NCI-H2171 treated with DMSO at 0.1 percent for 48 hours (cell line): ENCODE measurements around the gene EHHADH.
A peak's percentile ranks its signal among the peaks of the same experiment; 100 is the strongest.

Experiments
- DNase-seq: peaks from one replicate; lab custom pipeline; 2025; lab: John Stamatoyannopoulos, UW

The EHHADH gene

DNA sequence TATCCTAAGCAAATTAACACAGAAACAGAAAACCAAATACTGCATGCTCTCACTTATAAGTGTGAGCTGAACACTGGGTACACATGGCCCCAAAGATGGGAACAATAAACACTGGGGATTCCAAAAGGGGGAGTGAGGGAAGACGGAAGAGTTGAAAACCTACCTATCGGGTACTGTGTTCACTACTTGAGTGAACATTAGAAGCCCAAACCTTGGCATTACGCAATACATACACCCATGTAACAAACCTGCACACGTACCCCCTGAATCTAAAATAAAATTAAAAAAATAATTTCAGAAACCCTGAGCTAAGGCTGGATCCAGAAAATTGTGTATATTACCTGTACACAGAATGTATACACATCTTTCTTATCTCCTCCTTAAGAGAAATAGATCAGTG lies 58.2 kb downstream of the EHHADH start:
- no peak for DNase-seq

DNA sequence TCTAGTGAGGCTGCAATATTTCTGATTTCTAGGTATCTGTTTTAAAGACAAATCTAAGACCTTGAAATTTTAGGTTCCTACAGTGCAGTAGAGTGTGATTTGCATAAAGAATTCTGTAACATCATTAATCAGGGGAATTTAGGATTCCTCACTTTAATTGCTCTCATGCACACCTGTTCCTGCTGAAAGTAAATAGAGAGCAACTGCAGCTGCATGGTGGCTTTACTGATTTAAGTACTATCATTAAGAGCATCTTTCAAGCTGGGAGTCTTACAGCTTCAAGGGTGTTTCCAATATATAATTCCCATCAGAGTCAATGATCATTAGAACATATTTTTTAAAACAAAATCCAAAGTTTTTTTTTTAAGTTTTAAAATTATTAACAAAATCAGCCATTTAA lies 65.0 kb downstream of the EHHADH start:
- peak; percentile 14 for DNase-seq

DNA sequence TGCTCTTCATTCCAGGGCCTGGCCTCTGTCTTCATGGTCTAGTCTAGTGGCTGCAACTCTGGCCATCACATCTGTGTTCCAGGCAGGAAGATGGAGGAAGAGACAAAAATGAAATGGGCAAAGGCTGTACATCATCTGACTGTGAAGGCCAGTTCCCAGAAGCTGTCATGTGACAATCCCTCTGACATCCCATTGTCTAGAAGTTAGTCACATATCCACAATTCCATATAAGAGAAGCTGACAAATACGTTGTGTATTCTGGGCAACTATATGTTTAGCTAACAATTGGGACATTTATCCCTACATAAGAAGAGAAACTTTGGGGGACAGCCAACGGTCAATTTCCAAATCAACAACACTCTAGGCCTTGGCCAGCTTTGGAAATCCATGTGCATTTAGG lies 66.5 kb downstream of the EHHADH start:
- DNase-seq = no peak

DNA sequence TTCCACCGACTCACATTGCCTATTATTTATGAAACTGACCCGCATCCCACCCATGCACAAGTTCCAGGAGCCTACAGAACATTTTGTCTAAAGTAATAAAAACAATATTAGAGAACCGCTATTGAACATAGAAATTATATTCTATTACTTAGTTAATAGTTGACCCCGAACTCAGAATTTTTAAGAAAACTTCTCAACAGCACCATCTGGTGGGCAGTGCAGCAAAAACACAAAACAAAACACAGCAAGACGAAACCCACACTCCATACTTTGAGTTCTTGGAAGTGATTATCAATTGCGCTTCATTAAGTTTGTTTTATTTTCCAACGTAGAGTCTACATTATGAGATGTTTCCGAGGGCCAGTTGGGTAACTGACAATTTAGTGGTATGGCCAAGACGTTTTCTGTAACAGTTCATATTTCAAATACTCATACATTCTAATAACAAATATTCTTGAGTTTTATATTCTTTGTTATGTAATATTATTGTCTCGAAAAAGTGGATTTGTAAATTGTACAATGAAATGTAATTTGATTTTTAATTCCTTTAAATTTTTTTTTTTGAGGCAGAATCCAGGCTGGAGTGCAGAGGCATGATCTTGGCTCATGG lies 77.0 kb downstream of the EHHADH start:
- DNase-seq = peak; percentile 69

DNA sequence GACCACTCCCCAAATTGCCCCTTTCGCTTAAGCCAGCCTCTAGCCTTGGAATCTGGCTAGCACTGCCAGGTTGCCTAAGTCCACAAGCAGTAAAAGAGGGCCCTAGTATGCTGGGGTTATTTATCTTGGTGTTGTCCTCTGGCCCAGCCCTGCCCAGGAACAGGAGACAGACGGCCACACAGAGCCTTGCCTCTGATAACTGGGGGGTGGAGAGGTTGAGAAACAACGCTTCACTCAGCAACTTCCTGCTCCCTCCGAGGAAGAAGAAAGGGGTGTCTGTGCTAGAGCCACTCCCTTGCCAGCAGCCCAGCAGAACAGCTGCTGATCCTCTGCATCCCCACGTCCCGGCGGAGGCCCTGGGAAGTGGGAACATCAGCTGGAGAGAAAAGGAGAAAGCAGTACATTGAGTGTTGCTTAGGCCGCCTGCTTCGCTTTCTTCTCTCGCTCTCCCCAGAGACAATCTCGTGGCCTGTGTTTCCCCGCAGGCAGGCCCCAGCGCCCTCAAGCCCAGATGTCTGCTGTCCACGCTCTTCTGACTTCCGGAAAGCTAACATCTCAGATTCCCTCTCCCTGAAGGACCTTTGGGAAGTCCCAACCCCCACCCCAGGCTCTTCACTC lies 78.4 kb downstream of the EHHADH start:
- DNase-seq = peak; percentile 85

DNA sequence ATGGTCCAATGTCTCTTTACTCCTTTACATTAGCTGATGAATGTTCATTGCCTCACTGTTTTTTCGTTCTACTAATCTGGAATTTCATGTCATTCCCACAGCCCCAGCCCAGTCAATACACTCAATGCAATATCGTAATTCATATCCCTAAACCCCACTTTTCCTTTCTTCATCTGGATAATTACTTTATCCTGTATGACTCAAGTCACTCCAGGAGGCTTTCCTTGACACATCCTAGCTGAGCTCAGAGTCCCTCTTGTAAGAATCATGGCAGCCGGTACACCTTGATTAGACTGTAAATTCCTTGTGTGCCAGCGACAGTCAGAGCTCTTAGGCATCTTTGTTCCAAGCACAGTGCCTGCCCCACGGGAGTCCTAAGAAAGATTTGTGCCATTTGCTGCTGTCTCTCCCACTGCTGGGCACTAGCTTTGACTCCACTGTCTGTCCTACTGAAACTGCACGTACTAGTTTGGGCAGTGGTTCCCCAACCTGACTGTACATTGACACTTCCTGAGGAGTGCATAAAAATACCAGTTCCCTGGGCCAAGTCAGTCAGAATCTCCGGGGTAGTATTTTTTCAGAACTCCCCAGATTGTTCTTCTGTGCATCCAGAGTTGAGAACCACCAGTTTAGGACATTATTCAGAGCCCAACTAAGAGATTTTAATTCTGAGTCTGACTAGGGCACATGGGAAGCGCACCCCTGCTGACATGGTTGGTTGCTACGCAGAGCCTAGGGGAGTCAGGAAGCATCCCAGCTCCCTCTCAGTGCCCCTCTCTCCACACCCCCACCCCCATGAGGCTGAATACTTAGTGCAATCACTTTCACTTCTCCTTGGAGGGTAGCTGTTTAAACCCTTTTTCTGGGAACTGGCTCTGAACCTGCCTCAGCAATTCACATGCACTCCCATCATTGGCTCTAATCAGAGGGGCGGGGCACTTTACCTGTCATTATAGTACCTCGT lies 81.5 kb downstream of the EHHADH start:
- DNase-seq = no peak

DNA sequence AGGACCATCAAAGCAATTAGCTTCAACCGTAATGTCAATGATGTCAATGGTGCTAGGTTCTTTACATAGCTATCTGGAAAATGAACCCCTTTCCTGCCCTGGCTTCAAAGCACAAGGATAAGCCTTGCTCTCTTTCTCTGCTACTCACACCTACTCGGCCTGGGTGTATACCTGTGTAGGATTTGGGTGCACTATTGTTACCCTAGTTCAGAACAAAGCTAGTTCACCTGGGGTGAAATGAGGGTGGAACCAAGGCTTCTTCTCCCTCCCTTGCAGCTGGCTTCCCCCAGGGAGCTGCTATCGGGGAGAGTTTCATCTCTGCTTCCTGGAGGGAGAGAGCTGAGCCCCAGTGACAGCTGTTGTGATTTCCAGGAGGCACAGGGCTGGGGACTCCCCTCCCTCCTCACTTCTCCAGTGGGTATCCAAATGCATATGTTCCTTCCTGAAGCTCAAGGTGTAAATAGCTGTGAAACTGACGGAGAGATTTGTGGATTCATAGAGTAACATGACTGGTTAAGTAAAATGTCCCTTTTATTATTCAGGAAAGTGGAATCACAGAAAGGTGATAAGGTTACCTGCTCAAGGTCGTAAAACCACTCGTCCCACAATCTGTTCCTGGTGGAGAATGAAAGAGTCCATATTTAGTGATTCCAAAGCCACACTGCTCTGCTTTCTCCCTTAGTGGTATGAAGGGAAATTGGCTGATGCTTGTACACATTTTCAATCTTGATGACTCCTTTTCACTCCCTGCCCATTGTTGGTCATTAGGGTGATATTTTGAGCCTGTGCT lies 89.2 kb downstream of the EHHADH start:
- DNase-seq = peak; percentile 97

DNA sequence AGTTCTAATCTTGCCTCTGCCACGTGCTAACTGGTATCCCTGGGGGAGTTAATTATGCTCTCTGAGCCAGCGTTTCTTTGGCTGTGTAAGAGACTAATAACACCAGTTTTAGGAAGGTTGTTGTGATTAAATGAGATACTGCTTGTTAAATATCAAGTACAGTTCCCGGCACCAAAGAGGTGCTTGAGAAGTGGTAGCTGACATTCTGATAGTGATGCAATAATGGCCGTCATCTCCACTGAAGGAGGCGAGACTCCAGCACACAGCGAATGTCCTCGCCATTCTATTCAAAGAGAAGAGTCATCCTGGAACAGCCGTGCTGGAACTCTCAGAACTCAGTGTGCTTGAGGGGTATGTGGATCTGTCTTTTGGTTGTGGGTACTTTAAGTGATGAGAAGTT lies 91.2 kb downstream of the EHHADH start:
- no peak for DNase-seq

DNA sequence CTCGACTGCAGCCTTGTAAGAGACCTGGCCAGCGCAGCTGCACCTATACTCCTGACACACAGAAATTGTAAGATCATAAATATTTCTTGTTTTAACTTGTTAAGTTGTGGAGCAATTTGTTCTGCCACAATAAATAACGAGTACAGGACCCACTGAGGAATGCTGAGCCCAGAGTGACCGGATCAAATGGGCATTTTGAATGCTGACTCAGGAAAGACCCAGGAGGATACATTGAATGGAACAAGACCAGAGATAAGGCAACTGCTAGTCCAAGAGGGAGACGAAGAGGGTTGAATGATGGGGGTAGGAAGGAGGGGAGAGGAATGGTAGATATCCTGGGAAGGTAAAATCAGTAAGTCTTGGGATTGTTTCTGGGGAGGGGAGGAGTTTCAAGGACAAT lies 92.1 kb downstream of the EHHADH start:
- DNase-seq = no peak

DNA sequence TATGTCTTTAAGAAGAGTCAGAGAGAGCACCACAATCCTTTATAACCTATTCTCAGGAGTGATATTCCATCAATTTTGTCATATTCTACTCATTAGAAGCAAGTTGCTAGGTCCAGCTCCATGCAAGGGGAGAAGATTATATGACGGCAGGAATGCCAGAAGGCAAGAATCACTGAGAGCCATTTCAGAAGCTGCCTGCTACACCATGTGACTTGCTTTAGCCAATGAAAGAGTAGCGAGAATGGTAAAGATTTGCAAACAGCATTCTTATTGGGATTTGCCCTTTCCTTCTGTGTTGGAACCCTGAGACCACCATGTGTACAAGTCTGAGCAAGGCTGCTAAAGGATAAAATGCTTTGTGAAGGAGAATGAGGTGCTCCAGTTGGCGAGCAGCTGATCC lies 96.5 kb downstream of the EHHADH start:
- no peak for DNase-seq

DNA sequence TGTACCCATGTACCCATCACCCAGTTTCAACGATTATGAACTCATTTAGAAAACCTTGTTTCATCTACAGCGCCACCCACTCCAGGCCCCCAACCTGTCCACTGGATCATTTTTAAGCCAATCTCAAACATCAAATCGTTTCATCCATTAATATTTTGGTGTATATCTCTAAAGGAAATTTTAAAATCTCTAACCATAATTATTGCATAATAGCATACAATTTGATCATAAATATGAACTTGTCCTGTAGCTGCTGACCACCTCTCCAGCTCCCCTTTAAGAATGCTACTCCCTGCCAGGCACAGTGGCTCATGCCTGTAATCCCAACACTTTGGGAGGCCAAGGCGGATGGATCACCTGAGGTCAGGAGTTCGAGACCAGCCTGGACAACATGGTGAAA lies 98.2 kb downstream of the EHHADH start:
- no peak for DNase-seq

DNA sequence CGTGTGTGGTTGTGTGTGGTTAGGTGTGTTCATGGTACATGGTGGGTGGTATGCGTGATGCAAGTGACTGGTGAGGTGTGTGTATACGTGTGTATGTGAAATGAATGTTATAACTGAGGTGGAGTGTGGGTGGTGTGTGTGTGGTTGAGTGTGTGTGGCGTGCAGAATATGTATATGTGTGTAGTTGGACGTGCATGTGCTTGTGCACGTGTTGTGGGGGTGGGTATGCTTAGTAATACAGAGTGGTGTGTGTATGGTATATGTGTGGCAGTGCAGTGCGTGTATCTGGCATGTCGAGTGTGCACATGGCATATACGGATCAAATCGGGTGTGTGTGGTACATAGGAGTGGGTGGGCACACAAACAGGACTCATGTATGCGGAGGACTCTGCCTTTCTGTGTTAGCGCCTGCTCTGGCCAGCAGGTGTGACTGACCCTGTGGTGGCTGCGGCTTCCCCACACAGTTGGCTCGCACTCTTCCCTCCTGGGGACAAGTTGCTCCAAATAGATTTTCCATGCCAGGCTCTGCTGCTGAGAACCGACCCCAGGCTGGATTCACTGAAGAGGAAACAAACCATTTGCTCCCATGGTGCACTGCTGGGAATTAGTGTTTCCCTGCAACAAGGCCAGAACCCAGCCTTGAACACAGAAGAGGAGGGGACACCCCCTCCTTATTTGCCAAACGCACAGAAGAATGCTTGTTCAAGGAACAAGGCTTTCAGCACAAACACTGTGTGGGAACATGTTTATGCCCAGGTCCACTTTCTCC lies 99.8 kb downstream of the EHHADH start:
- peak; percentile 21 for DNase-seq

DNA sequence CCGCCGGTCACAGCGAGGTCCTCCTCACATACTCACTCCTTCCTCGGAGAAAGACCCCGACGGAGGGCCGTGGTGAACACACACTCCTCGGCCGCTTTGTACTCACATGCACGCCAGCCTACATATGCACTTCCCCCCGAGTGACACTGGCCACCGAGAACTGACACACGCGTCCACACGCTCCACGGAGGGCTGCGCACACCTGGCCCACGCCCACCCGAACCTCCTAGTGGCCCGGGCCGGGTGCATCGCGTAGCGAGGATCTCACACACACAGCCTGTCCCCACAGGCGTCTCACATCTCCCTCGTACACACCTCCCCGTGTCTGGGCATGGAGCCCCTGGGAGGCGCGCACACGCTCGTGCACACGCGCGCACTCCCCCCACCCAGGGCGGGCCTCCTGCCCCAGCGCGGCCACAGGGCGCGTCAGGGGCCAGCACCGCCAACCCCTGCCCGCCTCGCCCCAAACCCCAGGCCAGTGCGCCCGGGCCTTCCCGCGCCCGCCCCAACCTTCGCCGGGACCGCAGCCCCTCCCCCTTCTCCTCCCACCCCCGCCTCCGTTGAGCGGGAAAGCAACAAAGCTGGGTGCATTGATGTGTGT lies 100.6 kb downstream of the EHHADH start:
- DNase-seq = no peak

DNA sequence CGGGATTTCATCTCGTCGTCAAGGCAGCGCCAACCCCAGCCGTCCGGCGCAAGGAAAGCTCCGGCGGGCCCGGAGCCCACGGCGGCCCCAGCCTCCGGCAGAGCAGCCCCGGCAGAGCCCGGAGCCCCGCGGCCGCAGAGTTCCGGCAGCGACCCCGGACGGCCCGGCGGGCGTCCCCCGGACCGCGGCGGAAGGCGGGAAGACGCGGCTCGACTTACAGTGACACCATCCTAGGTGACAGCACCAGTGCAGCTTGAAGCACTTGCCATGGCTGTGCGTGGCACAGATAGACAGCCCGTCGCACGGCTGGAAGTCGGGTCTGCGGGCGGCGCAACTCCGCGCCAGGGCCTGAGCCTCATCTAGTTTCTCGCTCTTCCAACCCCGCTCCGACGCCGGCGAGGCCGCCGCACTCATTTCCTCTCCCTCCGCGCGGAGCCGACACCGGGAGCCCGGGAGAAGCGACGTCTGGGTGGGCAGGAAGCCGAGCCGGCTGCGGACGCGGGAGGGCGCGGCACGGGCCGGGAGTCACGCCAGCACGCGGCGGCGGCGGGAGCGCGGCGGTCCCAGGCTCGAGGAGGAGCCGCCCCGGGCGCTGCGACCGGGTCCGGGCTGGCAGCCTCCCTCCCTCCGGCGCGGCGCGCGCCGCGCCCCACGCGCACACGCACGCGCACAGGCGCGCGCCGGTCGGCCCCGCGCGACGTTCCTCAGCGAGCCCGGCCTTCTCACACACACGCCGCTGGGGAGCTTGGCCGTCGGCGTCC lies 101.3 kb downstream of the EHHADH start, which contains the start of gene C3orf70:
Gene C3orf70 (minus strand): TSS at position 651 of the 761 bp plus-strand sequence. CDS start 237 bp downstream, at position 414.
- DNase-seq = peak; percentile 84

DNA sequence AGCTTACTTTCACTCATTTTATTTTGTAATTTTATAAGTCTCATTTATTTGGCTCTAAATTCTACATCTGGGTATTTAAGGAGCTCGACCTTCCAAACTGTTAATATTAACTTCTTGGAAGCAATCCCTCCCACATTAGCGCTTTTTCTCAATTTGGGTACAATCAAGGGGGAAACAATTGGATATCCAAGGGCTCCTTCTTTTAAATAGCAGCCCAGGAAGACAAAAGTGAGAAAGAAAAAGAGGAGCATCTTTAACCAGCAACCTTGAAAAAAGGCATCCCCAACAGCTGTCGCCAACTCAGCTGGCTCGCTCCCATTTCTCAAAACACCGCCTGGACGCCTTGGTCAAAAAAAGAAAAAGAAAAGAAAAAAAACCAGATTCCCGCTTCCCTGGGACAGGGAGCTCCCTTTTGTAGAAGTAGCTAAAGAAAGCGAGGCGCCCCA lies 101.9 kb downstream of the EHHADH start:
- DNase-seq = peak; percentile 84

DNA sequence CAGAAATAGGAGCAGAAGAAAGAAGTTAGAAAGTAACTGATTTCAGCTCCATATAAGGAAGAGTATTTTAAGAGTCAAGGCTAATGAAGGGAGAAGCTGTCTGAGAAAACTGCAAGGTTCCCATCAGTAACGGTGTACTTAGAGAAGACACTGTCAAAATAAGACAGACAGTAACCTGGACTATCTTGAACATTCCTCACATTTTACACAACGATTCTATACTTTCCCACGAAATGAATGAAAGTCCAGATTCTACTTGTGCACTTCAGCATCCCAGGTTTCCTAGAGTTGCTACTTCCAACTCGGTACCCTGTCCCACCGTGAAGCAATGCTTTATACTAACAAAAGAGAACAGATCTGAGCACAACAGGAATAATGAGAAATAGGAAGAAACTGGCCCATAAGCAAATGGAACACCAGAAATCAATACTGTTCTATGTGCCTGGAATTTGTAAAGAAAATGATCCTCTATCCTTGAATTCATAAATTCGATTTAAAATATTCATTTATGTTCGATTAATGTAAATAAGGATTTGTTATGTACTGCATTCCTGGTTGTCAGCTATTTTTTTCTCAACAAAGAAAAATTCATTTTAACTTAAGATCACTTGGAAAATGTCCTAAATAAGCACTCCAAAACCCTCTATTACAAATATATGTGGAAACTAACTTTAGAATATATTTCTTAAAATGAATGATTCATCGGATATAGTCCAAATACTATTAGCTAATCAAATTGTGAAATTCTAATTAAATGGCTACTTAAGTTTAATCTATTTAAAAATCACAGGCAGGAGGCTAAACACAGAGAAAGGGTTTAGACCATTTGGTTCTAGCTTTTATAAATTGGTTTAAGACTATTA lies 102.5 kb downstream of the EHHADH start:
- DNase-seq = no peak

DNA sequence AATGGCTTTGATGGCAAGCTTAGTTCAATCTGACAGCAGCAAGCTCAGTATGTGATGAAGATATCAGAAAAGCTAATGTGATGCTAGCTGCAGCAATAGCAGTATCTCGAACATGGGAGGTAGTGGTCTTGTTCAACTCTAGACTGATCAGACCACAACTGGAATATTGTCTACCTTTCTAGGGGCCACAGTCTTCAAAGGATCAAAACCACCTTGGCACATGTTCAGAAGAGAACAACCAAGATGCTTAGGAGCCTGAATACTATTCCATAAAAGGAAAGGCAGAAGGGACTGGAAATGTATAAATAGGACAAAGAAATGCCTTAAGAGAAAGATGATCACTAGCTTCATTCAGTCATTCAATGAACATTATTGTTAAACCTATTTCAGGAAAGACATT lies 103.3 kb downstream of the EHHADH start:
- DNase-seq = no peak

DNA sequence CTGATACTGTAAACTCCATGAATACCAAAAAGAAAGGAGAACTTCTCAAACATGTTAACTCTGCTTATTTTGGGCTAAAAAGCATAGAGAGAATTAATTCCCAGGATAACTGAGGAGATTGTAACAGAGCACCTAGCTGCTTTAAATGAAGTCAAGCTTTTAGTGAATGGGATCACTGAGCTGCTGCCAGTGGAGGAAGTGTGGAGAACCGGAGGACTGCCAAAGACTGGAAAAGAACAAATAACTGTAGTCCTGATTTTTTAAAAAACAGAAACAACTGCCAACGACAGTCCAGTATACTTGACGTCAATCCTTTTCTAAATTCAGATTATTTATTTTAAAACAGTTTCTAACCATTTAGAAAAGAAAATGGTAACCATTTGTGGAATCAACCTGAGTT lies 104.3 kb downstream of the EHHADH start:
- DNase-seq = no peak

DNA sequence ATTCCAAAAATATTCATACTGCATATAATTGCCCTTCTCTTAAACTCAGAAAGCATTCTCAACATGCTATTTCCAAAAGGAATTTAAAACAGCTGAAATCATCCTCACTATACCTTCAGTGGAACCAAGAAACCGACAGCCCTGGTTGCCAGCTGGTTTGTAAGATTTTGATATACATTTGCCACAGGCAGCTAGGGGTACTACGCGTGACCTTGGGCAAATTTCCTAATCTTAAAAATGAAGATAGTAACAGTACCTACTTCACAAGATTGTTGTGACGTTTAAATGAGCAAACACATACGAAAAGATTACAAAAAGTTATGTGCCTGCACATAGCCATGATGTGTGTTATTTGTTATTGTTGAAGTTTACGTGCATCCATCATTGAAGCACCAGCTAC lies 108.3 kb downstream of the EHHADH start:
- DNase-seq = no peak
